H9 (cell line): Measurements from ENCODE around the gene KLHL5. TPM values are rescaled to one million over a fixed set of nuclear protein-coding genes. Genes with fewer than 3 reads are reported as not detected.

Source experiments
- DNase-seq: peaks from one replicate; pipeline ENCODE4 v3.0.0-alpha.2; 2017
- H2AFZ ChIP-seq: one replicate; pipeline ENCODE4 v1.6.1; 2013; ENCODE audit warnings: mild to moderate bottlenecking, low read length, control low read depth, moderate library complexity
- H2AK5ac ChIP-seq: 2 replicates; pipeline ENCODE4 v1.6.1; 2013; ENCODE audit warnings: low read length, control low read depth, mixed read lengths; ENCODE audit not compliant: insufficient read length
- H2BK120ac ChIP-seq: one replicate; pipeline ENCODE4 v1.6.1; 2013; ENCODE audit warnings: low read depth, mild to moderate bottlenecking, low read length, control low read depth, inconsistent platforms; ENCODE audit not compliant: poor library complexity, severe bottlenecking
- H2BK12ac ChIP-seq: 2 replicates; pipeline ENCODE4 v1.6.1; 2013; ENCODE audit warnings: low read length, control low read depth, mixed read lengths, low read depth; ENCODE audit not compliant: insufficient read length
- H2BK15ac ChIP-seq: 2 replicates; pipeline ENCODE4 v1.6.1; 2013; ENCODE audit warnings: low read depth, low read length, control low read depth
- H2BK20ac ChIP-seq: one replicate; pipeline ENCODE4 v1.6.1; 2013; ENCODE audit warnings: low read depth, mild to moderate bottlenecking, low read length, control low read depth, inconsistent platforms; ENCODE audit not compliant: poor library complexity, severe bottlenecking
- H2BK5ac ChIP-seq: 2 replicates; pipeline ENCODE4 v1.6.1; 2013; ENCODE audit warnings: low read length, control low read depth, mixed read lengths; ENCODE audit not compliant: insufficient read length
- H3K14ac ChIP-seq: 2 replicates; pipeline ENCODE4 v1.6.1; 2013; ENCODE audit warnings: low read length, control low read depth; ENCODE audit not compliant: insufficient read depth
- H3K18ac ChIP-seq: 2 replicates; pipeline ENCODE4 v1.6.1; 2013; ENCODE audit warnings: low read depth, mild to moderate bottlenecking, mixed read lengths, low read length, control low read depth; ENCODE audit not compliant: insufficient read length
- H3K23ac ChIP-seq: 2 replicates; pipeline ENCODE4 v1.6.1; 2013; ENCODE audit warnings: low read length, control low read depth, mixed read lengths, low read depth; ENCODE audit not compliant: insufficient read length
- H3K23me2 ChIP-seq: 2 replicates; pipeline ENCODE4 v1.6.1; 2013; ENCODE audit warnings: low read depth, mild to moderate bottlenecking, mixed read lengths, low read length, control low read depth; ENCODE audit not compliant: insufficient read length, poor library complexity, severe bottlenecking
- H3K27ac ChIP-seq: 2 replicates; pipeline ENCODE4 v1.5.1; 2013; ENCODE audit warnings: low read length, control low read depth, mixed read lengths, low read depth; ENCODE audit not compliant: insufficient read length
- H3K27me3 ChIP-seq: 2 replicates; pipeline ENCODE4 v1.6.1; 2013; ENCODE audit warnings: low read length, control low read depth, inconsistent platforms; ENCODE audit not compliant: insufficient read depth
- H3K4ac ChIP-seq: 2 replicates; pipeline ENCODE4 v1.6.1; 2013; ENCODE audit warnings: low read depth, mild to moderate bottlenecking, control low read depth, inconsistent platforms, low read length, moderate library complexity
- H3K4me1 ChIP-seq: 2 replicates; pipeline ENCODE4 v1.6.1; 2013; ENCODE audit warnings: low read length, control low read depth, inconsistent platforms; ENCODE audit not compliant: insufficient read depth
- H3K4me2 ChIP-seq: 2 replicates; pipeline ENCODE4 v1.6.1; 2013; ENCODE audit warnings: low read length, control low read depth, mixed read lengths; ENCODE audit not compliant: insufficient read length, insufficient read depth
- H3K56ac ChIP-seq: 2 replicates; pipeline ENCODE4 v1.6.1; 2013; ENCODE audit warnings: low read depth, mild to moderate bottlenecking, mixed read lengths, low read length, control low read depth; ENCODE audit not compliant: insufficient read length
- H3K79me1 ChIP-seq: 2 replicates; pipeline ENCODE4 v1.6.1; 2013; ENCODE audit warnings: low read depth, mild to moderate bottlenecking, moderate library complexity, low read length, control low read depth, inconsistent platforms; ENCODE audit not compliant: insufficient read depth, poor library complexity, severe bottlenecking
- H3K79me2 ChIP-seq: 2 replicates; pipeline ENCODE4 v1.6.1; 2013; ENCODE audit warnings: low read length, control low read depth, inconsistent platforms; ENCODE audit not compliant: insufficient read depth
- H3K9ac ChIP-seq: 2 replicates; pipeline ENCODE4 v1.6.1; 2013; ENCODE audit warnings: low read length, control low read depth, mixed read lengths; ENCODE audit not compliant: insufficient read length; ENCODE audit errors: extremely low read depth
- H3K9me3 ChIP-seq: one replicate; pipeline ENCODE4 v1.6.1; 2013; ENCODE audit warnings: low read depth, low read length, inconsistent platforms; ENCODE audit not compliant: control insufficient read depth
- H3T11ph ChIP-seq: one replicate; pipeline ENCODE4 v1.6.1; 2013; ENCODE audit warnings: mild to moderate bottlenecking, low read length, control low read depth, inconsistent platforms
- H4K20me1 ChIP-seq: one replicate; pipeline ENCODE4 v1.6.1; 2013; ENCODE audit not compliant: control insufficient read depth, insufficient read length, insufficient read depth
- H4K5ac ChIP-seq: 2 replicates; pipeline ENCODE4 v1.6.1; 2013; ENCODE audit warnings: low read depth, mild to moderate bottlenecking, mixed read lengths, low read length, control low read depth; ENCODE audit not compliant: insufficient read length
- H4K8ac ChIP-seq: replicated peaks from 2 replicates; pipeline ENCODE4 v1.6.1; 2013; ENCODE audit warnings: low read length, control low read depth, mixed read lengths, low read depth; ENCODE audit not compliant: insufficient read length
- H4K91ac ChIP-seq: 2 replicates; pipeline ENCODE4 v1.6.1; 2013; ENCODE audit warnings: low read depth, mild to moderate bottlenecking, moderate library complexity, mixed read lengths, low read length, control low read depth; ENCODE audit not compliant: insufficient read length
- H3K27ac Mint-ChIP-seq, 3 experiments: 2 replicates in 2 of 3; 3 replicates in 1 of 3; pipeline ENCODE4 v1.8.0; 2020 to 2021; ENCODE audit warnings: mixed read lengths in 3 of 3, mild to moderate bottlenecking in 1 of 3, moderate library complexity in 1 of 3
- H3K27me3 Mint-ChIP-seq: 2 replicates; pipeline ENCODE4 v1.8.0; 2021; ENCODE audit warnings: low read depth, mild to moderate bottlenecking, moderate library complexity, mixed read lengths
- H3K36me3 Mint-ChIP-seq, 3 experiments: 2 replicates in 2 of 3; 3 replicates in 1 of 3; pipeline ENCODE4 v1.8.0; 2020 to 2021; ENCODE audit warnings: low read depth in 3 of 3, mixed read lengths in 3 of 3; ENCODE audit not compliant: insufficient read depth in 1 of 3
- H3K4me1 Mint-ChIP-seq, 2 experiments: 2 replicates each; pipeline ENCODE4 v1.8.0; 2020; ENCODE audit warnings: mixed read lengths in 2 of 2
- H3K4me3 Mint-ChIP-seq, 2 experiments: 2 replicates in 1 of 2; 3 replicates in 1 of 2; pipeline ENCODE4 v1.8.0; 2020 to 2021; ENCODE audit warnings: mild to moderate bottlenecking in 2 of 2, mixed read lengths in 2 of 2, moderate library complexity in 1 of 2
- H3K9me3 Mint-ChIP-seq, 2 experiments: 2 replicates in 1 of 2; 3 replicates in 1 of 2; pipeline ENCODE4 v1.8.0; 2020; ENCODE audit warnings: mild to moderate bottlenecking in 2 of 2, mixed read lengths in 2 of 2, moderate library complexity in 1 of 2
- WGBS: extraction: QIAGEN DNeasy Blood & Tissue Kit; methylation state at CpG from one replicate; pipeline ENCODE4 v1.1.7; 2013; ENCODE audit warnings: missing lambda C conversion rate, low lambda C conversion rate, mixed read lengths; ENCODE audit not compliant: insufficient read length; ENCODE audit errors: extremely low coverage; 5-methylcytosine and 5-hydroxymethylcytosine counted together
- total RNA-seq: library from RNA; stranded (reverse); gene quantifications from 2 replicates; pipeline ENCODE4 v1.2.1, GENCODE V29; 2021
- TF ChIP-seq, protein P1 (sequence below): fragments of 200-600 bp; sonication (generic); conservative IDR thresholded peaks from 3 replicates; pipeline ENCODE4 v1.8.0; 2021; ENCODE audit warnings: antibody characterized with exemption, mild to moderate bottlenecking

Gene KLHL5
- total RNA-seq, 1 experiment from 2014 or later: 16.8 TPM

DNA sequence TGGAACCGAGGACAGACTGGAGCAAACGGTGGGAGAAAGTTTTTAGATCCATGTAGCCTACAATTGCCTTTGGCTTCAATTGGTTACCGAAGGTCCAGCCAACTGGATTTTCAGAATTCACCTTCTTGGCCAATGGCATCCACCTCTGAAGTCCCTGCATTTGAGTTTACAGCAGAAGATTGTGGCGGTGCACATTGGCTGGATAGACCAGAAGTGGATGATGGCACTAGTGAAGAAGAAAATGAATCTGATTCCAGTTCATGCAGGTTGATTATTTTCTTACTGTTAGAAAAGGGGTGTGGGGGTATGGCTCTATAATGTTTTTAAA is 702 bp downstream of the KLHL5 start:
- WGBS: no CpG with 5 or more reads among the region's 4 CpGs
- H3K27ac Mint-ChIP-seq: no peak overlapping the region; a peak in 1 of 7 replicates
- no peaks in the 10 kb centered on the region for H3K27me3 Mint-ChIP-seq
- H4K8ac ChIP-seq: no peak overlapping the region
- no peak overlapping the region for H3T11ph ChIP-seq
- no peak overlapping the region for H2AK5ac ChIP-seq
- 0 out of 2 replicates have a peak, but pooled peaks cover 2% of the 10 kb centered on the region for H3K79me2 ChIP-seq
- peaks cover 26 to 28% of the 10 kb centered on the region in 2 experiments for H3K4me1 Mint-ChIP-seq
- H2BK20ac ChIP-seq: no peak overlapping the region
- no peak overlapping the region for H2BK15ac ChIP-seq
- H2BK120ac ChIP-seq: no peak overlapping the region
- H3K79me1 ChIP-seq: no peaks in the 10 kb centered on the region
- H4K91ac ChIP-seq: no peak overlapping the region
- no peaks in the 10 kb centered on the region for H3K9me3 ChIP-seq
- no peak overlapping the region for H2AFZ ChIP-seq
- no peak overlapping the region for H3K23ac ChIP-seq
- H3K36me3 Mint-ChIP-seq: no peaks in the 10 kb centered on the region
- peak overlapping the region; percentile 37 for H3K4me2 ChIP-seq
- H3K9me3 Mint-ChIP-seq: no peaks in the 10 kb centered on the region
- peak overlapping the region; percentile 21 to 53; a peak in 2 of 5 replicates for H3K4me3 Mint-ChIP-seq
- H4K20me1 ChIP-seq: no peaks in the 10 kb centered on the region
- no peak overlapping the region for H4K5ac ChIP-seq
- no peak overlapping the region for H3K9ac ChIP-seq
- no peak overlapping the region for H3K18ac ChIP-seq
- H3K14ac ChIP-seq: no peak overlapping the region
- no peaks in the 10 kb centered on the region for H3K27me3 ChIP-seq
- DNase-seq: no peak
- H3K4ac ChIP-seq: no peak overlapping the region
- no peak overlapping the region for H2BK5ac ChIP-seq
- H3K27ac ChIP-seq: no peak overlapping the region
- TF ChIP-seq, protein P1, sequence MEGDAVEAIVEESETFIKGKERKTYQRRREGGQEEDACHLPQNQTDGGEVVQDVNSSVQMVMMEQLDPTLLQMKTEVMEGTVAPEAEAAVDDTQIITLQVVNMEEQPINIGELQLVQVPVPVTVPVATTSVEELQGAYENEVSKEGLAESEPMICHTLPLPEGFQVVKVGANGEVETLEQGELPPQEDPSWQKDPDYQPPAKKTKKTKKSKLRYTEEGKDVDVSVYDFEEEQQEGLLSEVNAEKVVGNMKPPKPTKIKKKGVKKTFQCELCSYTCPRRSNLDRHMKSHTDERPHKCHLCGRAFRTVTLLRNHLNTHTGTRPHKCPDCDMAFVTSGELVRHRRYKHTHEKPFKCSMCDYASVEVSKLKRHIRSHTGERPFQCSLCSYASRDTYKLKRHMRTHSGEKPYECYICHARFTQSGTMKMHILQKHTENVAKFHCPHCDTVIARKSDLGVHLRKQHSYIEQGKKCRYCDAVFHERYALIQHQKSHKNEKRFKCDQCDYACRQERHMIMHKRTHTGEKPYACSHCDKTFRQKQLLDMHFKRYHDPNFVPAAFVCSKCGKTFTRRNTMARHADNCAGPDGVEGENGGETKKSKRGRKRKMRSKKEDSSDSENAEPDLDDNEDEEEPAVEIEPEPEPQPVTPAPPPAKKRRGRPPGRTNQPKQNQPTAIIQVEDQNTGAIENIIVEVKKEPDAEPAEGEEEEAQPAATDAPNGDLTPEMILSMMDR: no peak
- H3K56ac ChIP-seq: no peak overlapping the region
- no peak overlapping the region for H2BK12ac ChIP-seq
- H3K23me2 ChIP-seq: no peaks in the 10 kb centered on the region
- H3K4me1 ChIP-seq: peaks cover 7% of the 10 kb centered on the region; the same call in 1 of the 2 replicates
